Fibroblast of the aortic adventitia (primary cell): Measurements from ENCODE around the gene LRRIQ4. TPM values are rescaled to one million over a fixed set of nuclear protein-coding genes. Genes with fewer than 3 reads are reported as not detected.

Source experiments
- DNase-seq: peaks from one replicate; pipeline ENCODE4 v3.0.0-alpha.2; 2010; ENCODE audit warnings: low read depth
- H3K4me3 ChIP-seq: 2 replicates; pipeline ENCODE4 v1.5.1; 2011; ENCODE audit warnings: low read depth, mild to moderate bottlenecking, control low read depth, low read length, moderate library complexity
- CTCF ChIP-seq: IDR thresholded peaks from 2 replicates; pipeline ENCODE4 v1.5.1; 2011; ENCODE audit warnings: mild to moderate bottlenecking, low read length, control low read depth, inconsistent platforms; ENCODE audit not compliant: insufficient read depth
- total RNA-seq: library from RNA; depleted of rRNA; stranded (reverse); fragments of >200 nt; gene quantifications from 2 replicates; pipeline ENCODE4 v1.2.3, GENCODE V29; 2012; ENCODE audit warnings: low replicate concordance

LRRIQ4 gene
- total RNA-seq, 1 donor, result 0.09 TPM

- peak; percentile 12 for DNase-seq
- TF ChIP-seq CTCF, result no peak
- H3K4me3 ChIP-seq, result no peak overlapping the region
Observed at GRCh38 chr3:169879013-169879557, 66.4 kb downstream of the LRRIQ4 start.

- H3K4me3 ChIP-seq, result no peak overlapping the region
- DNase-seq, result no peak
- no peak for TF ChIP-seq CTCF
Observed at GRCh38 chr3:169879845-169880575, 67.3 kb downstream of the LRRIQ4 start.

- no peak for DNase-seq
Observed at GRCh38 chr3:169880576-169881250, 68.0 kb downstream of the LRRIQ4 start.

GRCh38 chr3:169886671-169887070 lies 74.0 kb downstream of the LRRIQ4 start:
- DNase-seq, result peak; percentile 80
- TF ChIP-seq CTCF, result no peak
- no peak overlapping the region for H3K4me3 ChIP-seq

More at GRCh38 chr3:169880576-169881250, 68.0 kb downstream of the LRRIQ4 start:
- TF ChIP-seq CTCF, result no peak
- H3K4me3 ChIP-seq, result no peak overlapping the region

Other genes with a start within 250 kb of the LRRIQ4 start
- 10.1 and 44.3 TPM in 2 replicates for gene MECOM, start 149.2 kb upstream of the LRRIQ4 start, total RNA-seq
- 124 and 230 TPM in 2 replicates for gene TERC, start 47.8 kb upstream of the LRRIQ4 start, total RNA-seq
- gene ACTRT3, start 43.3 kb upstream of the LRRIQ4 start, total RNA-seq, result 3.8 and 4.3 TPM in 2 replicates
- gene MYNN, start 39.5 kb upstream of the LRRIQ4 start, total RNA-seq, result 14.4 and 27.1 TPM in 2 replicates
- gene LRRC34, start within 50 bp of the LRRIQ4 start, total RNA-seq, result 7.4 and 15.0 TPM in 2 replicates
- gene LRRC31, start 57.1 kb downstream of the LRRIQ4 start, total RNA-seq, result not detected in 2 replicates
- not detected in 2 replicates for gene SAMD7, start 98.7 kb downstream of the LRRIQ4 start, total RNA-seq
- gene SEC62, start 153.9 kb downstream of the LRRIQ4 start, total RNA-seq, result 52.3 and 71.0 TPM in 2 replicates
- 0.90 TPM in 1 of 2 replicates, not detected in the other for gene GPR160, start 225.1 kb downstream of the LRRIQ4 start, total RNA-seq